ENCODE measurements around the gene SFSWAP. TPM values are rescaled to one million over a fixed set of nuclear protein-coding genes. Genes with fewer than 3 reads are reported as not detected.

Gene SFSWAP
- total RNA-seq, 1 donor from 2014 or later: 21.2 TPM

GRCh38 chr12:131847456-131847855 is 136.6 kb downstream of the SFSWAP start:
- no peak for FAIRE-seq
- DNase-seq (ENCODE audit: low spot score in 2 of 2): no peak

- DNase-seq (ENCODE audit: low spot score in 2 of 2) (no peak), FAIRE-seq (no peak)
Measured at GRCh38 chr12:131848753-131849152, 137.9 kb downstream of the SFSWAP start.

Small RNAs within 50 kb of the gene (small RNA-seq; reads per million reads assigned to genes)
- gene RNA5SP377: not detected
- not detected for gene RNA5SP378
- gene RNU6-1017P: not detected

Other genes starting within 250 kb of the SFSWAP start
- gene MMP17, start 117.3 kb downstream of the SFSWAP start, total RNA-seq: 38.7 TPM
- gene ULK1, start 183.5 kb downstream of the SFSWAP start, total RNA-seq: 7.3 TPM
- gene PUS1, start 218.2 kb downstream of the SFSWAP start, total RNA-seq: 3.3 TPM
- 10.2 TPM for gene EP400, start 238.9 kb downstream of the SFSWAP start, total RNA-seq

Data from frontal cortex (tissue), 4 donors.